Smooth muscle cell (in vitro differentiated cells): ENCODE measurements around the gene CELA2A. TPM values are rescaled to one million over a fixed set of nuclear protein-coding genes. Genes with fewer than 3 reads are reported as not detected.

Experiments used
- DNase-seq: peaks from one replicate; lab custom pipeline; 2025; ENCODE audit not compliant: unreplicated experiment; lab: John Stamatoyannopoulos, UW
- H2AFZ ChIP-seq: fragments of 200-600 bp; sonication (generic); 2 replicates; pipeline ENCODE4 v1.6.0; 2016; ENCODE audit warnings: antibody characterized with exemption, low read depth, mild to moderate bottlenecking
- H3F3A ChIP-seq: fragments of 200-600 bp; sonication (generic); 2 replicates; pipeline ENCODE4 v1.6.0; 2017; ENCODE audit warnings: antibody characterized with exemption, low read depth
- H3K27ac ChIP-seq: fragments of 200-600 bp; sonication (generic); 2 replicates; pipeline ENCODE4 v1.5.1; 2016; ENCODE audit warnings: low read depth, mild to moderate bottlenecking
- H3K27me3 ChIP-seq: fragments of 200-600 bp; sonication (generic); 2 replicates; pipeline ENCODE4 v1.6.1; 2016; ENCODE audit warnings: low read depth, mild to moderate bottlenecking
- H3K36me3 ChIP-seq: fragments of 200-600 bp; sonication (generic); 2 replicates; pipeline ENCODE4 v1.5.1; 2016; ENCODE audit warnings: low read depth
- H3K4me1 ChIP-seq: fragments of 200-600 bp; sonication (generic); 2 replicates; pipeline ENCODE4 v1.5.1; 2016; ENCODE audit warnings: low read depth
- H3K4me2 ChIP-seq: fragments of 200-600 bp; sonication (generic); 2 replicates; pipeline ENCODE4 v1.6.0; 2016; ENCODE audit warnings: mild to moderate bottlenecking
- H3K4me3 ChIP-seq: fragments of 200-600 bp; sonication (generic); 2 replicates; pipeline ENCODE4 v1.5.1; 2016; ENCODE audit warnings: mild to moderate bottlenecking
- H3K79me2 ChIP-seq: fragments of 200-600 bp; sonication (generic); 2 replicates; pipeline ENCODE4 v1.6.0; 2016; ENCODE audit warnings: low read depth, mild to moderate bottlenecking
- H3K9ac ChIP-seq: fragments of 200-600 bp; sonication (generic); 2 replicates; pipeline ENCODE4 v1.6.0; 2016; ENCODE audit warnings: low read depth
- H3K9me3 ChIP-seq: fragments of 200-600 bp; sonication (generic); replicated peaks from 2 replicates; pipeline ENCODE4 v1.5.1; 2016; ENCODE audit warnings: low read depth
- H4K20me1 ChIP-seq: fragments of 200-600 bp; sonication (generic); 2 replicates; pipeline ENCODE4 v1.6.0; 2016; ENCODE audit warnings: low read depth
- CTCF ChIP-seq: fragments of 200-600 bp; sonication (generic); IDR thresholded peaks from 2 replicates; pipeline ENCODE4 v1.5.1; 2017; ENCODE audit warnings: borderline replicate concordance, mild to moderate bottlenecking, antibody characterized with exemption; ENCODE audit not compliant: insufficient read depth, poor library complexity, severe bottlenecking
- WGBS: methylation state at CpG from one replicate; pipeline ENCODE4 v1.1.7; 2016; ENCODE audit warnings: low lambda C conversion rate; 5-methylcytosine and 5-hydroxymethylcytosine counted together
- polyA plus RNA-seq: library from polyadenylated mRNA; unstranded; fragments of >200 nt; fragmentation: Nextera tagmentation; extraction: Ambion mirVana; gene quantifications from 2 replicates; pipeline ENCODE4 v1.2.1, GENCODE V29; 2016
- total RNA-seq: library from RNA; depleted of rRNA; stranded (reverse); fragments of >200 nt; gene quantifications from 2 replicates; pipeline ENCODE4 v1.2.3, GENCODE V29; 2014

CELA2A gene
- total and polyA plus RNA-seq, 2 experiments from 2014 or later, result 2.6 TPM; not detected in 1

- no peak for DNase-seq
- no peaks in the 10 kb centered on the region for H3K9me3 ChIP-seq
- H4K20me1 ChIP-seq, result no peaks in the 10 kb centered on the region
- H3F3A ChIP-seq, result no peaks in the 10 kb centered on the region
- H3K27ac ChIP-seq, result no peak overlapping the region
- H3K79me2 ChIP-seq, result no peaks in the 10 kb centered on the region
- H3K36me3 ChIP-seq, result no peaks in the 10 kb centered on the region
- H3K4me1 ChIP-seq, result no peaks in the 10 kb centered on the region
- H3K9ac ChIP-seq, result no peak overlapping the region
- no peak for TF ChIP-seq CTCF
- no peak overlapping the region for H3K4me2 ChIP-seq
- no peak overlapping the region for H2AFZ ChIP-seq
- peaks cover 10% of the 10 kb centered on the region for H3K27me3 ChIP-seq
- 92% methylated on average over 13 of the region's 13 CpGs for WGBS
- no peak overlapping the region for H3K4me3 ChIP-seq
Observed at GRCh38 chr1:15440357-15440756, 16.2 kb upstream of the CELA2A start.

- Histone ChIP-seq H4K20me1 (no peaks in the 10 kb centered on the region), H3K9ac (no peak overlapping the region), H3K27me3 (peaks cover 10% of the 10 kb centered on the region), H3K27ac (no peak overlapping the region), H3K4me2 (no peak overlapping the region), H2AFZ (no peak overlapping the region), H3K9me3 (no peaks in the 10 kb centered on the region), H3K79me2 (no peaks in the 10 kb centered on the region), H3K4me3 (no peak overlapping the region), H3K4me1 (no peaks in the 10 kb centered on the region), H3F3A (no peaks in the 10 kb centered on the region), H3K36me3 (no peaks in the 10 kb centered on the region)
- WGBS, result 96% methylated on average over 6 of the region's 6 CpGs
- no peak for TF ChIP-seq CTCF
- DNase-seq, result no peak
Observed at GRCh38 chr1:15441247-15441646, 15.3 kb upstream of the CELA2A start.

- no peak overlapping the region for H2AFZ ChIP-seq
- no peak overlapping the region for H3K4me3 ChIP-seq
- no peak for TF ChIP-seq CTCF
- H3K4me1 ChIP-seq, result no peaks in the 10 kb centered on the region
- no peaks in the 10 kb centered on the region for H3F3A ChIP-seq
- WGBS, result 95% methylated on average over 8 of the region's 8 CpGs
- H3K79me2 ChIP-seq, result no peaks in the 10 kb centered on the region
- no peaks in the 10 kb centered on the region for H3K36me3 ChIP-seq
- H3K9me3 ChIP-seq, result no peaks in the 10 kb centered on the region
- no peak overlapping the region for H3K27ac ChIP-seq
- H4K20me1 ChIP-seq, result no peaks in the 10 kb centered on the region
- peaks cover 13% of the 10 kb centered on the region for H3K27me3 ChIP-seq
- no peak for DNase-seq
- H3K9ac ChIP-seq, result no peak overlapping the region
- no peak overlapping the region for H3K4me2 ChIP-seq
Observed at GRCh38 chr1:15442119-15442518, 14.4 kb upstream of the CELA2A start.

- Histone ChIP-seq H3K9ac (no peak overlapping the region), H3K27ac (no peak overlapping the region), H2AFZ (no peak overlapping the region), H3K27me3 (peaks cover 18% of the 10 kb centered on the region), H3F3A (no peaks in the 10 kb centered on the region), H3K79me2 (no peaks in the 10 kb centered on the region), H3K9me3 (no peaks in the 10 kb centered on the region), H4K20me1 (no peaks in the 10 kb centered on the region), H3K36me3 (no peaks in the 10 kb centered on the region), H3K4me1 (no peaks in the 10 kb centered on the region), H3K4me3 (no peak overlapping the region), H3K4me2 (no peak overlapping the region)
- WGBS, result 91% methylated on average over 5 of the region's 5 CpGs
- no peak for DNase-seq
- no peak for TF ChIP-seq CTCF
Observed at GRCh38 chr1:15442759-15443158, 13.8 kb upstream of the CELA2A start.
